ENCODE data around the gene DOCK7. TPM values are rescaled to one million over a fixed set of nuclear protein-coding genes. Genes with fewer than 3 reads are reported as not detected.

DOCK7 gene
- total RNA-seq, 4 donors from 2014 or later = 7.8 to 56.5 (median 19.1) TPM

GRCh38 chr1:62727656-62728407 lies 39.6 kb upstream of the DOCK7 start:
- no peak for DNase-seq
- H3K9me3 ChIP-seq = no peaks in the 10 kb centered on the region
- no peaks in the 10 kb centered on the region for H3K36me3 ChIP-seq
- whole genome bisulfite sequencing, 2 donors = 87 to 88% methylated on average over 5 of the region's 5 CpGs
- peaks cover 0 to 23% (median 13%) of the 10 kb centered on the region in 3 donors for H3K4me1 ChIP-seq
- H3K27ac ChIP-seq = no peak overlapping the region
- no peak overlapping the region for H3K4me3 ChIP-seq
- intact Hi-C loops (cut with DNase I) = no loop called here
- no peaks in the 10 kb centered on the region for H3K27me3 ChIP-seq
- no peak for TF ChIP-seq CTCF (IDR thresholded peaks at IDR 0.05)

DNA sequence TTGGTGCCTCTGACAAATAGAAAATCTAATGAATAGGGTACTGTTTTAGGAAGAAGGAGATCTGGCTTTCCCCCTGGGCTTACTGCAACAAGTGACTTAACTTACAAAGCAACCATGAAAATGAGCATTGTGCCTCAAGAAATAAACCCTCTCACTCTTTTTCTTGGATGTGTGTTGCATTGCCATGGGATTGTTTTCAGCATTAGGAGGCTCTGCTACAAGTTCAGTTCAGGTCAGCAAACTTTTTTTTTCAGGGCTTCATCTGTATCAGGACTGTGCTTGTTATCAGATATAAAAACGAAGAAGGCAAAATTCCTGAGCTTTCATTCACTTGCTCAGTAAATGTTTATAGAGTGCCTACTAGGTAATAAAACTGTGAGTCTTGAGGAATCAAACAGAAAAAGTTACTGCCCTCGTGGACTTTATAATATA lies 37.8 kb upstream of the DOCK7 start:
- intact Hi-C loops (cut with DNase I) = no loop called here

DNA sequence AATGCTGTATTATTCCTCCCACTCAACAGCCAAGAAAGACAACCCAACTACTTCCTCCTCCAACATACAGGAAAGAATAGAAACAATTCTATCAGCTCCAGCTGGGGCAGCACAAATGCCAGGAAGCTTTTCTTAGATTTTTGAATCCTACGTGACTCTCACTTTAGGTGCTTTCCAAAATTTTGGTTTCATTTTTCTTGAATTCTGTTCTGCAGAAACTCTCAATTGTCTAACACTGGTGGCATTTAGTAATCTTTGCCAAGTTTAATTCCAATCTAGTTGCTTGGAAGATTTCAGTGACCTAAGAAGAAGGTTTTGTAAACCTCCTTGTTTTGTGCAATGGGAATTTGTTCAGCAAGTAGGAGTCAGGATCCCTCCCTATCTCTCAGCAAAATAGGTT lies 37.1 kb upstream of the DOCK7 start:
- H3K36me3 ChIP-seq = no peaks in the 10 kb centered on the region
- peak overlapping the region in 1 of 4 donors; percentile 39 for H3K4me3 ChIP-seq
- 0% methylated on average over 1 of the region's 1 CpG for WGBS, 2 donors
- no peak overlapping the region for H3K27ac ChIP-seq
- TF ChIP-seq POLR2A (IDR thresholded peaks at IDR 0.05) (no peak), CTCF (IDR thresholded peaks at IDR 0.05) (no peak)
- H3K27me3 ChIP-seq = no peaks in the 10 kb centered on the region
- no peaks in the 10 kb centered on the region for H3K9me3 ChIP-seq
- no peak for DNase-seq
- intact Hi-C loops (cut with DNase I) = no loop called here
- peaks cover 0 to 23% (median 13%) of the 10 kb centered on the region in 3 donors for H3K4me1 ChIP-seq

More for the DNA sequence above, 37.8 kb upstream of the DOCK7 start:
- no peak overlapping the region for H3K27ac ChIP-seq
- TF ChIP-seq POLR2A (IDR thresholded peaks at IDR 0.05) (no peak), CTCF (IDR thresholded peaks at IDR 0.05) (no peak)
- peaks cover 0 to 23% (median 13%) of the 10 kb centered on the region in 3 donors for H3K4me1 ChIP-seq
- 34 to 52% methylated on average over 2 of the region's 2 CpGs for WGBS, 2 donors
- H3K9me3 ChIP-seq = no peaks in the 10 kb centered on the region
- no peak for DNase-seq
- no peaks in the 10 kb centered on the region for H3K27me3 ChIP-seq
- H3K36me3 ChIP-seq = no peaks in the 10 kb centered on the region
- no peak overlapping the region for H3K4me3 ChIP-seq

- Histone ChIP-seq H3K36me3 (no peaks in the 10 kb centered on the region), H3K9me3 (no peaks in the 10 kb centered on the region), H3K4me1 (peaks cover 0 to 23% (median 13%) of the 10 kb centered on the region in 3 donors), H3K4me3 (no peak overlapping the region), H3K27me3 (peaks cover 0 to 1% (median 0%) of the 10 kb centered on the region in 4 donors), H3K27ac (no peak overlapping the region)
- intact Hi-C loops (cut with DNase I) = no loop called here
- no peak for TF ChIP-seq CTCF (IDR thresholded peaks at IDR 0.05)
- no peak for TF ChIP-seq POLR2A (IDR thresholded peaks at IDR 0.05)
- DNase-seq = no peak
- WGBS, 2 donors = 74 to 82% methylated on average over 3 of the region's 3 CpGs
Measured at GRCh38 chr1:62724430-62724829, 36.2 kb upstream of the DOCK7 start.

DNA sequence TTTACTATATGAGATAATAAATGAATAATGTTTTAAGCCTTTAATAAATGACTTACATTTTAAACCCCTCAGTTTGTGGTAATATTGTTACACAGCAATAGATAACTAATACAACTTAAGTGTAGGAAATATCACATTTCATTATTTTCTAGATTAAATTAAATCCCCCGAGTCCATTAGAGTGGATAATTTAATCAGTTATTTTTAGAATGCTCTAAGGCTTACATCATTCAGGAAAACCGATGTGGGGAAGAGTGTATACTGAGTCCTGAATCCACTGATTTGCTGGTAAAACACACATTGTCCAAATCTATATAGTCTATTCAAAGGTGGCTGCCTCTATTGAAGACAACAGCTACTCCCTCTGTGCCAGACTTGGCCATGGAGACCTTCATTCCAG lies 35.7 kb upstream of the DOCK7 start:
- WGBS, 2 donors = 70 to 87% methylated on average over 2 of the region's 2 CpGs
- Histone ChIP-seq H3K4me1 (peaks cover 0 to 23% (median 13%) of the 10 kb centered on the region in 3 donors), H3K9me3 (no peaks in the 10 kb centered on the region), H3K27ac (no peak overlapping the region), H3K4me3 (no peak overlapping the region), H3K36me3 (no peaks in the 10 kb centered on the region), H3K27me3 (peaks cover 0 to 3% (median 0%) of the 10 kb centered on the region in 4 donors)
- intact Hi-C loops (cut with DNase I) = no loop called here
- DNase-seq = no peak
- no peak for TF ChIP-seq POLR2A (IDR thresholded peaks at IDR 0.05)

Data from esophagus squamous epithelium (tissue), 5 donors.